ENCODE measurements around the gene PI4KA. TPM values are rescaled to one million over a fixed set of nuclear protein-coding genes. Genes with fewer than 3 reads are reported as not detected.
"Not testable (repeated sequence)": the region's sequence is repeated elsewhere in the genome, so short reads cannot be mapped to it uniquely, and the experiment has no call there.

The PI4KA gene
- total RNA-seq, 2 experiments from 2014 or later, result 84.5 to 99.6 TPM

DNA sequence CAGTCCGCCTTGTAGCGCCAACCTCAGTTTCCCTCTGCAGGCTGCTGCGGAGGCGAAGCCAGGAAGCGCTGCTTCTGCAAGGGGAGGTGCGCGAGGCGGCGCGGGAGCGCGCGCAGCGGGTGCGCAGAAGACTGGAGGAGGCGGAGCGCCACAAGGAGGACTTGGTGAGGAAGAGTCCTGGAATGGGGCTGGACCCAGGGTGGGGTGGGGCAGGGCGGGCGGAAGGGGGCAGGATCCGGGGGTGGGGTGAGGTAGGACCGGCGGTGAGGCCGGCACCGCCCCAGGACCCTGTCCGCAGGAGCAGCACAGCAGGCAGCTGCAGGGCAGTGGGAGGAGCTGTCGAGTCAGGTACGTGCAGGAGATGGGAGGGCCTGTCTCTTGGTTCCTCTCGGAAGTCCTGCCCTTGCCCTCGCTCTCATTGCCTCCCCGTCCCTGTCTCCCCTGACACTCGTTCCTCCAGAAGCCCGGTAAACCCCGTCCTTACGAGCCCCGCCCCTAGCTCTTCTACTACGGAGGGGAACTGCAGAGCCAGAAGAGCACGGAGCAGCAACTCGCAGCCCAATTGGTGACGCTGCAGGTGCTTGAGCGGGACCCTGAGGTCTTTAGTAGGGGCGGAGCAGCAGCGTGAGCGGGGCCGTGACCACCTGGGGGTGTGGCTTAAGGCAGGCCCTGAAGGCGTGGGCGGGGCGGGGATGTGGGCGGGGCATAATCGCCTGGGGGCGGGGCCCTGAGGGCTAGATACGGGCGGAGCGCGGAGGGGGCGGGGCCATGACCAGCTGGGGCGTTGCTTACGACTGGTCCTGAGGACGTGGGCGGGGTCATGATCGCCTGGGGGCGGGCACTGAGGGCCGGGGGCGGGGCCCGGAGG lies 155.8 kb downstream of the PI4KA start:
- CTCF ChIA-PET, result interaction anchor here (0.7 kb wide), 1 partner anchor 139 kb away, joined by 3 read pairs; no protein-coding TSS in a partner anchor
- Mint-ChIP-seq H3K27me3 (peaks cover 14% of the 10 kb centered on the region), H3K27ac (peak overlapping the region; percentile 100), H3K4me1 (peaks cover 12% of the 10 kb centered on the region), H3K4me3 (peak overlapping the region; percentile 95)
- H3K36me3 Mint-ChIP-seq; H3K9me3 Mint-ChIP-seq (ENCODE audit: low read depth): not testable (repeated sequence)
- DNase-seq (peak; percentile 97), ATAC-seq (peak; percentile 83)

DNA sequence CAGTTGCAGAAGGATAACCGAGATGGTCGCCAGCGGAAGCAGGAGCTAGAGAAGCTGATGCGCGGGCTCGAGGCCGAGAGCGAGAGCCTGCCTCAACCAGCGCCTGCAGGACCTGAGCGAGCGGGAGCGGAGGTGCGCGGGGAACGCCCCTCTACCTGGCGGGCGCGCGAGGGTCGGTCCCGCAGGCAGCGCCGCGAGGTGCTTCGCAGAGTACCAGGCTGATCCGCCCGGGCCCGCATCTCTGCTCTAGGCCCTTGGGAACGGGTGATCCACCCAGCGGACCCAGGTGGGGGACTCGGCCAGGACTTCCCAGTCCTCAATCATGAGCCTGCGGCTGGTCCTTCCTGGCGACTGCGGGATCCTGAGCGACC lies 156.5 kb downstream of the PI4KA start:
- peaks cover 12% of the 10 kb centered on the region for H3K4me1 Mint-ChIP-seq
- H3K4me3 Mint-ChIP-seq, result peak overlapping the region; percentile 95
- DNase-seq (peak; percentile 49), ATAC-seq (peak; percentile 14)
- not testable (repeated sequence) for H3K36me3 Mint-ChIP-seq; H3K9me3 Mint-ChIP-seq (ENCODE audit: low read depth)
- CTCF ChIA-PET, result interaction anchor here (2.0 kb wide), 1 partner anchor 137 kb away, joined by 6 read pairs; no protein-coding TSS in a partner anchor
- peaks cover 14% of the 10 kb centered on the region for H3K27me3 Mint-ChIP-seq
- H3K27ac Mint-ChIP-seq, result peak overlapping the region; percentile 100

DNA sequence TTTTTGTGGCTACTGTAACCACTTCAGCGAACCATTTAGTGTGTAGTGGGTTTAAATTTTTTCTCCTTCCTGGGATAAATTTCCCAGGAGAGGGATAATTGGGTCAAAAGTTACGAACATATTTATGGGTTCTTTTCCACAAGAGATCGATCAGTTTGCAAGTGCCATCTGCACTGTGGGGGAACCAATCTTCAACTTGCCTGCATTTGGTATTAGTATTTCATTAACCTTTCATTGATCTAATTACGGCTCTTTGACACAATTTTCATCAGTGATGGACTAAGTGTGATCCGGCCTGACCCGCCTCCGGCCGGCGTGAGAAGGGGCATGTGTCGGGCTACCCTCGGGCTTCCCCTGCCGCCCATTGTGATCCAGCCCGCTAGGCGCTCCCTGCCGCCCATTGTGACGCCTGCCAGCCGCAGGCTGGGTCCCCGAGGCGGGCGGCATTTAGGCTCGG lies 156.9 kb downstream of the PI4KA start:
- ATAC-seq, result peak; percentile 0
- CTCF ChIA-PET, result interaction anchor here (2.0 kb wide), 1 partner anchor 137 kb away, joined by 6 read pairs; no protein-coding TSS in a partner anchor
- not testable (repeated sequence) for DNase-seq

DNA sequence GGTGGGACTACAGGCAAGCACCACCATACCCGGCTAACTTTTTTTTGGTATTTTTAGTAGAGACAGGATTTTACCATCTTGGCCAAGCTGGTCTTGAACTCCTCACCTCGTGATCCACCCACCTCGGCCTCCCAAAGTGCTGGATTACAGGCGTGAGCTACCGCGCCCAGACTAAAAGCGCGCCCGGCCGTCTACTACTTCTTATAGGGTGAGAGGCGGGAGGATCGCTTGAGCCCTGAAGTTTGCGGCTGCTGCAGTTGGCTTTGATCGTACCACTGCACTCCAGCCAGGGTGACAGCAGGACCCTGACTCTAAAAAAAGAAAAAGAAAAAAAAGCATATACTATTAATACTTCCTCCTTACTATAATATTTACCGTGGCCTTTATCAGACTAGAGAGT lies 158.3 kb downstream of the PI4KA start:
- H3K36me3 Mint-ChIP-seq; ATAC-seq; H3K27ac Mint-ChIP-seq; H3K4me3 Mint-ChIP-seq; DNase-seq; H3K9me3 Mint-ChIP-seq (ENCODE audit: low read depth): not testable (repeated sequence)
- peaks cover 14% of the 10 kb centered on the region for H3K27me3 Mint-ChIP-seq
- peaks cover 12% of the 10 kb centered on the region for H3K4me1 Mint-ChIP-seq
- CTCF ChIA-PET, result interaction anchor here (0.8 to 2.0 kb wide), 2 partner anchors 135 to 148 kb away, joined by 3 to 6 read pairs; no protein-coding TSS in a partner anchor

More for the DNA sequence above, 156.9 kb downstream of the PI4KA start:
- Mint-ChIP-seq H3K27me3 (peaks cover 14% of the 10 kb centered on the region), H3K4me3 (peak overlapping the region; percentile 95), H3K27ac (peak overlapping the region; percentile 75), H3K4me1 (peaks cover 12% of the 10 kb centered on the region)
- H3K36me3 Mint-ChIP-seq; H3K9me3 Mint-ChIP-seq (ENCODE audit: low read depth): not testable (repeated sequence)

DNA sequence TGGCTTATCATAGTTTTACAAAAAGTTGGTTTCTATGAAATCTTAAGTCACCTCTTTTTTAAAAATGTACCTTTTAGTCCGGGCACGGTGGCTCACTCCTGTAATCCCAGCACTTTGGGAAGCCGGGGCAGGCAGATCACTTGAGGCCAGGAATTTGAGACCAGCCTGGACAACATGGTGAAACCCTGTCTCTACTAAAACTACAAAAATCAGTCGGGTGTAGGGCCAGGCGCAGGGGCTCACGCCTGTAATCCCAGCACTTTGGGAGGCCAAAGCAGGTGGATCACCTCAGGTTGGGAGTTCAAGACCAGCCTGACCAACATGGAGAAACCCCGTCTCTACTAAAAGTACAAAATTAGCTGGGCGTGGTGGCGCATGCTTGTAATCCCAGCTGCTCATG lies 158.8 kb downstream of the PI4KA start:
- H3K4me3 Mint-ChIP-seq; H3K9me3 Mint-ChIP-seq (ENCODE audit: low read depth); DNase-seq; H3K27ac Mint-ChIP-seq; H3K36me3 Mint-ChIP-seq; ATAC-seq; H3K27me3 Mint-ChIP-seq; CTCF ChIA-PET: not testable (repeated sequence)
- H3K4me1 Mint-ChIP-seq, result peaks cover 12% of the 10 kb centered on the region

DNA sequence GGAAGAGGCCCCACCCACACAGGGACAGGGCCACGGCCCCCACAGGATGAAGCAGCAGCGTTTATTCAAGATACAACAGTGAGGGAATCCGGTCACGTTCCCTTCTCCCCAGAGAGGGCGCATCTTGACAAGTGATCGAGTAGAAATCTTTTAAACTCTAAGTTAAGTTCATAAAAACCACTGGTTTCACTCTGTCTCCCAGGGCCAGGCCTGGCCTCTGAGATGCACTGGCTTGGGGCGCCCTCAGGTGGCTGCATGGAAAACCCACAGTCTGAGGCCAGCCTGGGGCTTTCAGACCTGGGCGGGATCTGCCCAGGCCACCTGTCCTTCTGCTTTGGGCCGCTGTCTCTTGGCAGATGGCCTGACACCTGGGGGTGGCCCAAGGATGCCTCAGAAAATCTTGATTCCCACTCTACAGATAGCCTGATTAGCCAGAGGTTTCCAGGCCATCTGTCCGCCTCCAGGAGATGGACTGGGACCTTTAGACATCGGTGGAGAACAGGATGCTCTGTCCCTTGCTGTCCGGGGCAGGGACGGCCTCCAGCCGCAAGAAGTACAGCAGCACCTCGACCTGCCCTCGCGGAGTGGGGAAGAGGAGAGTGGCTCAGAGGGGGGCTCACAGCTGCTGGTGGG lies 161.0 kb downstream of the PI4KA start:
- CTCF ChIA-PET, H3K4me1 Mint-ChIP-seq: not testable (repeated sequence)

DNA sequence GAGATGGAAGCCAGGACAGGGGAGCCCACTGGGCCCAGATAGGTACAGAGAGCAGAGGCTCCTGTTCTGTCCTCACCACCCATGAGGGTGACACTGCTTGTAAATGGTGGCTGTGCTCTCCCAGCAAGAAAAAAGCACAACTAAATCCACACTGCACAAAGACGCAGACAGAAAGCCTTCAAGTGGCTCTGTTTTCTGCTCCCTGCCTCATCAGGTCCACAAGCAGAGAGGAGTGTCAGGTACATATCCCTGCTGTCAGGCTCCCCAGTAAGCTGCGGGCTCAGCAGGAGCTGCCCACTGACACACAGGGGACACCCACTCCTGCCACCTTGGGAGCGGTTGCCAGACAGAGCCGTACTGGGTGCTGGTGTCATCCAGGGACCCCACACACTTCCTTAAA lies 162.6 kb downstream of the PI4KA start:
- ATAC-seq, CTCF ChIA-PET: not testable (repeated sequence)

More for the DNA sequence above, 161.0 kb downstream of the PI4KA start:
- not testable (repeated sequence) for H3K36me3 Mint-ChIP-seq; ATAC-seq; H3K27me3 Mint-ChIP-seq; H3K4me3 Mint-ChIP-seq; H3K9me3 Mint-ChIP-seq (ENCODE audit: low read depth)
- DNase-seq, result peak; percentile 65
- peak overlapping the region; percentile 54 for H3K27ac Mint-ChIP-seq

DNA sequence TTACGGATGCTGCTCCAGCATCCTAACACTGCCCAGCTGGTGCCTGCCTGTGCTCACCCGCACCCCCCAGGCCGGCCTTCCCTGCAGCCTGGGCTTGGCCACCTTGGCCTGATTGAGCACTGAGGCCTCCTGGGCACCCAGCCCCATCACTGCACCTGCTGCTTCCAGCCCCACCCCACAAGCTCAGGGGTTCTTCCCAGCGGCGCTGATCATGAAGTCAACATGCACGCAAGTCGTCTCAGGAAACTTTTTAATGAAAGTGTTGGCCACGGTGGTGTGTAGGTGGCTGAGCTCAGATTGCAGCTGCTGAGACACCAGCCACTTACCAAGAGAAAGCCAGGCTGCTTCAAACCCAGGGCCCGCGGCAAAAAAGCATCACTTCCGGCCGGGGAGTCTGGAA lies 163.4 kb downstream of the PI4KA start:
- H3K27me3 Mint-ChIP-seq; H3K9me3 Mint-ChIP-seq (ENCODE audit: low read depth); H3K36me3 Mint-ChIP-seq; H3K4me1 Mint-ChIP-seq; CTCF ChIA-PET; DNase-seq; H3K4me3 Mint-ChIP-seq; ATAC-seq: not testable (repeated sequence)
- peak overlapping the region; percentile 68 for H3K27ac Mint-ChIP-seq

More for the DNA sequence above, 162.6 kb downstream of the PI4KA start:
- not testable (repeated sequence) for DNase-seq; H3K4me1 Mint-ChIP-seq; H3K36me3 Mint-ChIP-seq; H3K27me3 Mint-ChIP-seq; H3K9me3 Mint-ChIP-seq (ENCODE audit: low read depth); H3K27ac Mint-ChIP-seq; H3K4me3 Mint-ChIP-seq

DNA sequence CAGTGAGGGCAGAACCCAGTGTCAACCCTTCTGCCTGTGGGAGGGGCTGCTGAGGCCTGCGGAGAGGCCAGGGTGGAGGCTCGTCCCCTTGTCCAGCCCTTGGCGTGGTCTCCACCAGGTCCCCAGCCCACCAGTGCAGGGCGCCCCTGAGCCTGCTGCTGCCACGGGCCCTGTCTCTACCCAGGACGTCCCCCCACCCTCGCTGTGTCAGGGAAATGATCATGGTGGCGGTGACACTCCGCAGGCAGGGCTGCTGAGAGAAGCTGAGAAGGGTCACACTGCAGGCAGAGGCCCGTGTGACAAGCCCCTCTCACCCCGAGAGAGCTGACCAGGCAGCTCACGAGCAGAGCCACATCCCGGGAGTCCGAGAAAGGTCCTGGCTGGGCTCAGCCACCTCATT lies 164.4 kb downstream of the PI4KA start:
- H3K4me1 Mint-ChIP-seq; H3K27me3 Mint-ChIP-seq; ATAC-seq; H3K27ac Mint-ChIP-seq; H3K4me3 Mint-ChIP-seq; H3K9me3 Mint-ChIP-seq (ENCODE audit: low read depth); CTCF ChIA-PET; H3K36me3 Mint-ChIP-seq; DNase-seq: not testable (repeated sequence)

DNA sequence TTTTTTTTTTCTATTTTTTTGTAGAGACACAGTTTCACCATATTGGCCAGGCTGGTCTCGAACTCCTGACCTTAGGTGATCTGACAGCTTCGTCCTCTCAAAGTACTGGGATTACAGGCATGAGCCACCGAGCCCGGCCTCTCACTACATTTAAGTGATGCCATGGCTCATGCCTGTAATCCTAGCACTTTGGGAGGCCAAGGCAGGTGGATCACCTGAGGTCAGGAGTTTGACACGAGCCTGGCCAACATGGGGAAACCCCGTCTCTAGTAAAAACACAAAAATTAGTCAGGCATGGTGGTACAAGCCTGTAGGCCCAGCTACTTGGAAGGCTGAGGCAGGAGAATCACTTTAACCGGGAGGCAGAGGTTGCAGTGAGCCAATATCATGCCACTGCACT lies 165.7 kb downstream of the PI4KA start:
- H3K36me3 Mint-ChIP-seq; ATAC-seq; H3K27me3 Mint-ChIP-seq; H3K27ac Mint-ChIP-seq; DNase-seq; H3K9me3 Mint-ChIP-seq (ENCODE audit: low read depth); H3K4me3 Mint-ChIP-seq; CTCF ChIA-PET; H3K4me1 Mint-ChIP-seq: not testable (repeated sequence)

DNA sequence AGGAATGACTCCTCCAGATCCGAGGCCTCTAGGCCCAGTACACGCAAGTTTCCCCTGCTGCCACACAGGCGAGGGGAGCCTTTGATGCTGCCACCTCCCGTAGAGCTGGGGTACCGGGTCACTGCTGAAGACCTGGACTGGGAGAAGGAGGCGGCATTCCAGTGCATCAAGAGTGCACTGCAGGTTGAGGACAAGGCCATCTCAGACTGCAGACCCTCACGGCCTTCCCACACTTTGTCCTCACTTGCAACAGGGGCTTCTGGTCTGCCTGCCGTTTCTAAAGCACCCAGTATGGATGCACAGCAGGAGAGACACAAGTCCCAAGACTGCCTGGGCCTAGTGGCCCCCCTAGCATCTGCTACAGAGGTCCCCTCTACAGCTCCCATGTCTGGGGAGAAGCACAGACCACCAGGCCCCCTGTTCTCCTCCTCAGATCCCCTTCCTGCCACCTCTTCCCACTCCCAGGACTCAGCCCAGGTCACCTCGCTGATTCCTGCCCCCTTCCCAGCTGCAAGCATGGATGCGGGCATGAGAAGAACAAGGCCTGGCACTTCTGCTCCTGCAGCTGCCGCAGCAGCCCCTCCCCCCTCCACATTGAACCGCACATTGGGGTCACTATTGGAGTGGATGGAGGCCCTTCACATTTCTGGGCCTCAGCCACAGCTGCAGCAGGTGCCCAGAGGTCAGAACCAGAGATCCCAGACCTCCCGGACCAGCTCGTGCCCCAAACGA lies 167.9 kb downstream of the PI4KA start:
- H3K36me3 Mint-ChIP-seq; DNase-seq; ATAC-seq; H3K4me3 Mint-ChIP-seq; H3K27ac Mint-ChIP-seq; H3K9me3 Mint-ChIP-seq (ENCODE audit: low read depth); CTCF ChIA-PET; H3K27me3 Mint-ChIP-seq; H3K4me1 Mint-ChIP-seq: not testable (repeated sequence)

DNA sequence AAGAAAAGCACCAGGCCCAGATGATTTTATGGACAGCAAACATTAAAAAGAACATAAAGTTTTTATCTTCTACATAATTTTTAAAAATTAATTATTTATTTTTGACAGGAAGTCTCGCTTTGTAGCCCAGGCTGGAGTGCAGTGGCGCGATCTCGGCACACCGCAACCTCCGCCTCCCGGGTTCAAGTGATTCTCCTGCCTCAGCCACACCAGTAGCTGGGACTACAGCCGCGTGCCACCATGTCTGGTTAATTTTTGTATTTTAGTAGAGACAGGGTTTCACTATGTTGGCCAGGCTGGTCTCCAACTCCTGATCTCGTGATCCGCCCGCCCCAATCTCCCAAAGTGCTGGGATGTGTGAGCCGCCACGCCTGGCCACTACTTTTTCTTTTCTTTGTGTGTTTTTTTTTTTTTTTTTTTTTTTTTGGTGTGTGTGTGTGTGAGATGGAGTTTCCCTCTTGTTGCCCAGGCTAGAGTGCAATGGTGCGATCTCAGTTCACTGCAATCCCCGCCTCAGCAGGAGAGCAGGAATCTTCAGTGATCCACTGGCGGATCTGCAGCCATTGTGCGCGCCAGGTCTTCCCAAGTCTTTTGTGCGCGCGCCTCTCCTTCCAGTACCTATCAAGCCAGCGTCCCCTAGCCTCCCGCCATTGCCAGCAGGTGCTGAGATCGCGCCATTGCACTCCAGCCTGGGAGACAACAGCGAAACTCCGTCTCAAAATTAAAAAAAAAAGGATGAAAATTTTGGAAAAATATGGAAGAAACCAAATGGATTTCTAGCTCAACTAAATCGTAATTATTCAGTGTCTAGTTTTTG lies 171.0 kb downstream of the PI4KA start:
- ATAC-seq, result not testable (repeated sequence)

DNA sequence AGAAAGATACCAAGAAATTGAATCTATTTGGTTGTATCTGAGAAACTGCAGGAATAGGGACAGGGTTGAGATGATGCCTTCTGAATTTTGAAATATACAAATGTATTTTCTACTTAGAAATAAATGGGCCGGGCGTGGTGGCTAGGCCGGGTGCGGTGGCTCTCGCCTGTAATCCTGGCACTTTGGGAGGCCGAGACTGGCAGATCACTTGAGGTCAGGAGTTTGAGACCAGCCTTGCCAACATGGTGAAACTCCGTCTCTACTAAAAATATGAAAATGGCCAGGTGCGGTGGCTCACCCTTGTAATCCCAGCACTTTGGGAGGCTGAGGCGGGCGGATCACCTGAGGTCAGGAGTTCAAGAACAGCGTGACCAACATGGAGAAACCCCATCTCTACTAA lies 172.8 kb downstream of the PI4KA start:
- CTCF ChIA-PET; H3K36me3 Mint-ChIP-seq; H3K27me3 Mint-ChIP-seq; DNase-seq; H3K4me3 Mint-ChIP-seq; H3K9me3 Mint-ChIP-seq (ENCODE audit: low read depth); H3K4me1 Mint-ChIP-seq; ATAC-seq; H3K27ac Mint-ChIP-seq: not testable (repeated sequence)

More for the DNA sequence above, 171.0 kb downstream of the PI4KA start:
- H3K4me3 Mint-ChIP-seq; H3K4me1 Mint-ChIP-seq; DNase-seq; H3K27ac Mint-ChIP-seq; H3K36me3 Mint-ChIP-seq; CTCF ChIA-PET; H3K9me3 Mint-ChIP-seq (ENCODE audit: low read depth); H3K27me3 Mint-ChIP-seq: not testable (repeated sequence)
